ENCODE results near the gene CNTNAP2.

The CNTNAP2 gene

DNA sequence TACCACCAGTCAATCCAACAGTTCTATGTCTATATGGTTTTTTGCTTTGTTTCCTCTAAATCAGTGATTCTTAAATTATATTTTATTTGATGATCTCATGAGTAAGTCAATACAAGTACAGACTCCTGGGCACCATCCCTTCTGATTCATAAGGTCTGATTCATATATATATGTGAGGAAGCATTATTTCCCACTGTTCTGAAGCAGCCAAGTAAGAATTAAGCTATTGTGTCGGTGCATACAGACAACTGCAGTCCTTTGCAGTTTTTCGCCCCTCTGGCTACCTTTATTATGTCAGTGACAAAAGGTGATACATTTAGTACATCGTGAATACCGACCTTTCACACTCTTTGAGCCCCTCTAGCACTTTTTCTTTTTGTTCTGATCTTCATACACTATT, 1394.3 kb downstream of the CNTNAP2 start:
- H3K27ac ChIP-seq (ENCODE audit: low read depth, low read length), result no peak overlapping the region
- no peaks in the 10 kb centered on the region for H3K9me3 ChIP-seq (ENCODE audit: insufficient read depth, low read length)
- no peaks in the 10 kb centered on the region for H3F3A ChIP-seq (ENCODE audit: insufficient read depth)
- H3K4me3 ChIP-seq (ENCODE audit: insufficient read depth, low read length, poor library complexity, severe bottlenecking), result no peak overlapping the region
- TF ChIP-seq, protein P1, sequence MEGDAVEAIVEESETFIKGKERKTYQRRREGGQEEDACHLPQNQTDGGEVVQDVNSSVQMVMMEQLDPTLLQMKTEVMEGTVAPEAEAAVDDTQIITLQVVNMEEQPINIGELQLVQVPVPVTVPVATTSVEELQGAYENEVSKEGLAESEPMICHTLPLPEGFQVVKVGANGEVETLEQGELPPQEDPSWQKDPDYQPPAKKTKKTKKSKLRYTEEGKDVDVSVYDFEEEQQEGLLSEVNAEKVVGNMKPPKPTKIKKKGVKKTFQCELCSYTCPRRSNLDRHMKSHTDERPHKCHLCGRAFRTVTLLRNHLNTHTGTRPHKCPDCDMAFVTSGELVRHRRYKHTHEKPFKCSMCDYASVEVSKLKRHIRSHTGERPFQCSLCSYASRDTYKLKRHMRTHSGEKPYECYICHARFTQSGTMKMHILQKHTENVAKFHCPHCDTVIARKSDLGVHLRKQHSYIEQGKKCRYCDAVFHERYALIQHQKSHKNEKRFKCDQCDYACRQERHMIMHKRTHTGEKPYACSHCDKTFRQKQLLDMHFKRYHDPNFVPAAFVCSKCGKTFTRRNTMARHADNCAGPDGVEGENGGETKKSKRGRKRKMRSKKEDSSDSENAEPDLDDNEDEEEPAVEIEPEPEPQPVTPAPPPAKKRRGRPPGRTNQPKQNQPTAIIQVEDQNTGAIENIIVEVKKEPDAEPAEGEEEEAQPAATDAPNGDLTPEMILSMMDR (IDR thresholded peaks at IDR 0.05; ENCODE audit: insufficient read depth, low read length, poor library complexity, severe bottlenecking), result no peak
- TF ChIP-seq EZH2phosphoT487 (conservative IDR thresholded peaks at IDR 0.05; ENCODE audit: low read length), result no peak
- H3K27me3 ChIP-seq (ENCODE audit: low read length), result no peaks in the 10 kb centered on the region
- H3K36me3 ChIP-seq (ENCODE audit: low read length), result no peaks in the 10 kb centered on the region
- H4K20me1 ChIP-seq (ENCODE audit: low read depth, low read length), result no peaks in the 10 kb centered on the region
- no peak overlapping the region for H2AFZ ChIP-seq (ENCODE audit: low read depth, low read length, severe bottlenecking)
- H3K9ac ChIP-seq (ENCODE audit: low read length), result no peak overlapping the region
- no peaks in the 10 kb centered on the region for H3K79me2 ChIP-seq (ENCODE audit: insufficient read depth, low read length)
- no peak overlapping the region for H3K4me2 ChIP-seq (ENCODE audit: low read depth, low read length, poor library complexity, severe bottlenecking)
- H3K9me2 ChIP-seq (replicated peaks; ENCODE audit: insufficient read depth, low read length), result no peaks in the 10 kb centered on the region

DNA sequence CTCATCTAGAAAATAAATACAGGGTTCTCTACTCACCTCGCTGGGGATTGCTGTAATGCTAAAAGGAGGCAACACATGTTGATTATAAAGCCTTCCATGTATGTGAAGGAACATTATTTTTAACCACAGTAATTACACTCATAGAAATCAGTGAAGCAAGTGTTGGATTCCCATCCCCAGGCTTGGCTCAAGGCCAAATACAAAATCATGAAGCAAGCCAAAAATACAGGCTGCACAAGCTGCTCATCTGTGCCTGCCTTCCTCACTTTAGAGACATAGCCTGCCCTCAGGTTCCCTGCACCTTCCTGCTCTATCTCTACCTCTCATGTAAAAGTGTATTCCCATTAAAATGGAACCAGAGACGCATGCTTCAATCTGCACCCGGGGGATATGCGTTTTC, 1396.8 kb downstream of the CNTNAP2 start:
- TF ChIP-seq, protein P1 (IDR thresholded peaks at IDR 0.05; ENCODE audit: insufficient read depth, low read length, poor library complexity, severe bottlenecking), result no peak
- no peak for TF ChIP-seq EZH2phosphoT487 (conservative IDR thresholded peaks at IDR 0.05; ENCODE audit: low read length)
- Histone ChIP-seq H3K36me3 (ENCODE audit: low read length) (no peaks in the 10 kb centered on the region), H3K4me3 (ENCODE audit: insufficient read depth, low read length, poor library complexity, severe bottlenecking) (no peak overlapping the region), H3K4me2 (ENCODE audit: low read depth, low read length, poor library complexity, severe bottlenecking) (no peak overlapping the region), H3F3A (ENCODE audit: insufficient read depth) (no peaks in the 10 kb centered on the region), H3K79me2 (ENCODE audit: insufficient read depth, low read length) (no peaks in the 10 kb centered on the region), H4K20me1 (ENCODE audit: low read depth, low read length) (no peaks in the 10 kb centered on the region), H3K9me3 (ENCODE audit: insufficient read depth, low read length) (no peaks in the 10 kb centered on the region), H2AFZ (ENCODE audit: low read depth, low read length, severe bottlenecking) (no peak overlapping the region), H3K9me2 (replicated peaks; ENCODE audit: insufficient read depth, low read length) (no peaks in the 10 kb centered on the region), H3K9ac (ENCODE audit: low read length) (no peak overlapping the region), H3K27me3 (ENCODE audit: low read length) (no peaks in the 10 kb centered on the region), H3K27ac (ENCODE audit: low read depth, low read length) (no peak overlapping the region)

DNA sequence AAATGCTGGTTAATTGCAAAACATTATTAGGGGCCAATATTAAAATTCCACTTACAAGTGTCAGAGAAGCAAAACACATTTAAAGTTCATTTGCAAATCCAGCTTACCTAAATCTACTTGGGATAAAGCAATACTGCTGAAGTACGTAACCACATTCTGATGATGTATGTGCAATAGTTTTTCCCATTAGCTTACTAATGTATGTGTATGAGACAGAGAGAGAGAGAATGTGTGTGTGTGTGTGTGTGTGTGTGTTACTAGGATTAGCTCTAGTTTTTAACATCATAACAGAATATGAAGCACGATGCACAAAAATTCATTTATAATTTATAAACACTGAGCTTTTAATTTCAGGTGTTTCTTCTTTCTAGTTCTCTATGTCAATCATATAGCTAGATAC, 1399.8 kb downstream of the CNTNAP2 start:
- H3F3A ChIP-seq (ENCODE audit: insufficient read depth), result no peaks in the 10 kb centered on the region
- H3K9ac ChIP-seq (ENCODE audit: low read length), result no peak overlapping the region
- no peak overlapping the region for H2AFZ ChIP-seq (ENCODE audit: low read depth, low read length, severe bottlenecking)
- TF ChIP-seq, protein P1 (IDR thresholded peaks at IDR 0.05; ENCODE audit: insufficient read depth, low read length, poor library complexity, severe bottlenecking), result no peak
- TF ChIP-seq EZH2phosphoT487 (conservative IDR thresholded peaks at IDR 0.05; ENCODE audit: low read length), result no peak
- H3K79me2 ChIP-seq (ENCODE audit: insufficient read depth, low read length), result no peaks in the 10 kb centered on the region
- no peak overlapping the region for H3K27ac ChIP-seq (ENCODE audit: low read depth, low read length)
- no peaks in the 10 kb centered on the region for H3K27me3 ChIP-seq (ENCODE audit: low read length)
- H4K20me1 ChIP-seq (ENCODE audit: low read depth, low read length), result no peaks in the 10 kb centered on the region
- no peaks in the 10 kb centered on the region for H3K9me3 ChIP-seq (ENCODE audit: insufficient read depth, low read length)
- H3K9me2 ChIP-seq (replicated peaks; ENCODE audit: insufficient read depth, low read length), result no peaks in the 10 kb centered on the region
- no peak overlapping the region for H3K4me2 ChIP-seq (ENCODE audit: low read depth, low read length, poor library complexity, severe bottlenecking)
- no peaks in the 10 kb centered on the region for H3K36me3 ChIP-seq (ENCODE audit: low read length)
- H3K4me3 ChIP-seq (ENCODE audit: insufficient read depth, low read length, poor library complexity, severe bottlenecking), result no peak overlapping the region
